WI38 (cell line): ENCODE results near the gene P3H1.

ENCODE experiments used
- H3K4me3 ChIP-seq: 2 replicates; pipeline ENCODE4 v1.5.1; 2011; ENCODE audit warnings: low read depth, mild to moderate bottlenecking, control low read depth, low read length
- TF ChIP-seq, protein P1 (sequence below): IDR thresholded peaks from 2 replicates; pipeline ENCODE4 v1.5.1; 2012; ENCODE audit warnings: low read depth, mild to moderate bottlenecking, control low read depth, low read length

Gene P3H1

DNA sequence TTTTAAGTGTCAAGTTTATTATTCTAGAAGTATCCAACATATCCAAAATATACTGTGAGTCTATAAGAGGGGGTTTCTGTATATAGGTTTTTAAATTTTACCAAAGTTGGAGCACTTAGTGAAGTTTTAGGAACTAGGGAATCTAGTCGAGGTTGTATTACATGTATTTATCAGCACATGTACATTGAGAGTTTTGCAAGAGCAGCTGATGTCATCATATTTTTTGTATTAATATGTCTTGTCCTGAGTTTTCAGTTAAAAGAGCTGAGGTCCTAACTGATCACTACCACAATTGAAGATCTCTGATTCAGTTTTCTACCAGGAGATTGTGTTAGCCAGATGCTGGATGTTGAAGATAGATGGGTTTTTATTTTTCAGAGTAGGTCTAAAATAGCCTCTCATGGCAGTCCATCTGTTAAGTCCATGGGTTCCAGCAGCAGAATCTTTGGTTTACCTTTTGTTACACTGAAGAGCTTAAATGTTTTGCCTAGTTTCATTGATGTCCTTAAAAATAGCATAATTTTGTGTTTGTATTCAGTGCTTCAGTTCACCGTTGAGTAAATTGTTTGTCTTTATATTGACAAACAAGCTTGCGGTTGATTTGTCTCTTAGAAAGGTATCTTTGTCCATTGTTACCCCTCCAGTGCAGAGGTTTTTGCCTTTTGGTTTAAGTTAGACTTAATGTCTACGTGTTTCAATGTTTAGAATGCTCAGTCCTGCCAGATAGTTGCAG lies 68.6 kb downstream of the P3H1 start:
- TF ChIP-seq, protein P1, sequence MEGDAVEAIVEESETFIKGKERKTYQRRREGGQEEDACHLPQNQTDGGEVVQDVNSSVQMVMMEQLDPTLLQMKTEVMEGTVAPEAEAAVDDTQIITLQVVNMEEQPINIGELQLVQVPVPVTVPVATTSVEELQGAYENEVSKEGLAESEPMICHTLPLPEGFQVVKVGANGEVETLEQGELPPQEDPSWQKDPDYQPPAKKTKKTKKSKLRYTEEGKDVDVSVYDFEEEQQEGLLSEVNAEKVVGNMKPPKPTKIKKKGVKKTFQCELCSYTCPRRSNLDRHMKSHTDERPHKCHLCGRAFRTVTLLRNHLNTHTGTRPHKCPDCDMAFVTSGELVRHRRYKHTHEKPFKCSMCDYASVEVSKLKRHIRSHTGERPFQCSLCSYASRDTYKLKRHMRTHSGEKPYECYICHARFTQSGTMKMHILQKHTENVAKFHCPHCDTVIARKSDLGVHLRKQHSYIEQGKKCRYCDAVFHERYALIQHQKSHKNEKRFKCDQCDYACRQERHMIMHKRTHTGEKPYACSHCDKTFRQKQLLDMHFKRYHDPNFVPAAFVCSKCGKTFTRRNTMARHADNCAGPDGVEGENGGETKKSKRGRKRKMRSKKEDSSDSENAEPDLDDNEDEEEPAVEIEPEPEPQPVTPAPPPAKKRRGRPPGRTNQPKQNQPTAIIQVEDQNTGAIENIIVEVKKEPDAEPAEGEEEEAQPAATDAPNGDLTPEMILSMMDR: no peak
- no peak overlapping the region for H3K4me3 ChIP-seq
